ENCODE measurements around the gene RXRA.

The RXRA gene

GRCh38 chr9:134278974-134279640 lies 47.1 kb upstream of the RXRA start:
- Histone ChIP-seq H3K4me3 (ENCODE audit: low read depth, low read length) (no peak overlapping the region), H3K4me1 (ENCODE audit: control insufficient read depth, insufficient read depth, low read length) (no peaks in the 10 kb centered on the region), H3K9me3 (ENCODE audit: control insufficient read depth, insufficient read depth, low read depth, low read length) (no peaks in the 10 kb centered on the region), H3K27ac (ENCODE audit: extremely low read depth, low read depth, low read length) (no peak overlapping the region), H3K36me3 (ENCODE audit: control insufficient read depth in 2 of 2, insufficient read depth in 1 of 2, low read length in 2 of 2) (no peaks in the 10 kb centered on the region)
- ChIA-PET CTCF (no interaction called here), POLR2A (no interaction called here)
- TF ChIP-seq ZNF19 (tag by site-specific recombination; IDR thresholded peaks at IDR 0.05; ENCODE audit: low read depth) (no peak), ZNF175 (tag by site-specific recombination; IDR thresholded peaks at IDR 0.05) (0 out of 2 replicates have a peak, but pooled peaks have one; percentile 63), CTCF (tag by site-specific recombination; IDR thresholded peaks at IDR 0.05) (no peak), EGR2 (tag by site-specific recombination; IDR thresholded peaks at IDR 0.05; ENCODE audit: low read depth) (peak; percentile 98), ZNF18 (tag by site-specific recombination; IDR thresholded peaks at IDR 0.05) (peak; percentile 93), AEBP2 (tag by site-specific recombination; IDR thresholded peaks at IDR 0.05; ENCODE audit: borderline replicate concordance) (no peak), ZFHX2 (tag by site-specific recombination; conservative IDR thresholded peaks at IDR 0.05) (peak; percentile 99), ZNF792 (tag by site-specific recombination; IDR thresholded peaks at IDR 0.05) (no peak), ZFP37 (tag by site-specific recombination; IDR thresholded peaks at IDR 0.05) (no peak), ZNF398 (tag by site-specific recombination; IDR thresholded peaks at IDR 0.05) (0 out of 2 replicates have a peak, but pooled peaks have one; percentile 16), ZNF626 (tag by site-specific recombination; IDR thresholded peaks at IDR 0.05) (no peak), ZNF133 (tag by site-specific recombination; IDR thresholded peaks at IDR 0.05) (no peak), ZNF148 (tag by site-specific recombination; IDR thresholded peaks at IDR 0.05; ENCODE audit: borderline replicate concordance) (0 out of 2 replicates have a peak, but pooled peaks have one; percentile 28), SP7 (tag by site-specific recombination; IDR thresholded peaks at IDR 0.05) (no peak), ZSCAN18 (tag by site-specific recombination; IDR thresholded peaks at IDR 0.05) (no peak)

Data from HEK293 (cell line).